HepG2 (cell line): ENCODE results near the gene PRM2. TPM values are rescaled to one million over a fixed set of nuclear protein-coding genes. Genes with fewer than 3 reads are reported as not detected.

Experiments
- AGO1 ChIP-seq: fragments of 200-400 bp; formaldehyde crosslinking; IDR thresholded peaks from 2 replicates; pipeline ENCODE4 v1.6.1; 2017; ENCODE audit warnings: mild to moderate bottlenecking, low read depth, low read length, moderate library complexity; ENCODE audit not compliant: poor library complexity, severe bottlenecking
- CBX1 ChIP-seq: IDR thresholded peaks from one replicate; pipeline ENCODE4 v1.6.1; 2016; ENCODE audit warnings: antibody characterized with exemption, low read depth
- CHD2 ChIP-seq: IDR thresholded peaks from 2 replicates; pipeline ENCODE4 v1.6.1; 2011; ENCODE audit warnings: low read depth, low read length, improper control_type of control experiment
- FLYWCH1 ChIP-seq: sonication (generic); formaldehyde crosslinking; IDR thresholded peaks from 2 replicates; pipeline ENCODE4 v1.8.1; 2023; ENCODE audit warnings: mild to moderate bottlenecking, missing genetic modification reagents
- GTF3A ChIP-seq: sonication (generic); formaldehyde crosslinking; conservative IDR thresholded peaks from 2 replicates; pipeline ENCODE4 v1.4.0; 2020; ENCODE audit warnings: mild to moderate bottlenecking, missing genetic modification reagents
- HNRNPL ChIP-seq: fragments of 200-400 bp; formaldehyde crosslinking; IDR thresholded peaks from 2 replicates; pipeline ENCODE4 v1.6.1; 2017; ENCODE audit warnings: mild to moderate bottlenecking, low read depth, low read length
- KDM3A ChIP-seq: IDR thresholded peaks from 2 replicates; pipeline ENCODE4 v1.6.1; 2018; ENCODE audit warnings: low read depth, missing compliant biosample characterization
- MBNL3 ChIP-seq: fragments of 250-450 bp; sonication (Bioruptor Pico); conservative IDR thresholded peaks from 2 replicates; pipeline ENCODE4 v1.8.0; 2022; ENCODE audit warnings: mild to moderate bottlenecking, inconsistent platforms
- NCOA1 ChIP-seq: sonication (generic); formaldehyde crosslinking; IDR thresholded peaks from 2 replicates; pipeline ENCODE4 v1.9.0; 2021; ENCODE audit warnings: missing genetic modification reagents
- NONO ChIP-seq, 2 experiments: fragments of 450-650 bp in 1 of 2; sonication (generic) in 1 of 2; formaldehyde crosslinking in 1 of 2; IDR thresholded peaks in 1 of 2; conservative IDR thresholded peaks in 1 of 2; 2 replicates each; pipeline versions ENCODE4 v1.6.1 to v1.8.0; 2017 to 2022; ENCODE audit warnings: mild to moderate bottlenecking in 1 of 2, missing genetic modification reagents in 1 of 2, moderate library complexity in 1 of 2
- PAWR ChIP-seq: sonication (generic); formaldehyde crosslinking; IDR thresholded peaks from 2 replicates; pipeline ENCODE4 v1.4.0; 2020; ENCODE audit warnings: missing genetic modification reagents, mild to moderate bottlenecking, borderline replicate concordance
- RBM22 ChIP-seq: fragments of 200-400 bp; formaldehyde crosslinking; optimal IDR thresholded peaks from 2 replicates; pipeline ENCODE3; 2017; ENCODE audit warnings: mild to moderate bottlenecking, low read length, moderate library complexity
- SMC3 ChIP-seq: IDR thresholded peaks from 2 replicates; pipeline ENCODE4 v1.6.1; 2011; ENCODE audit warnings: low read length, improper control_type of control experiment
- ZNF30 ChIP-seq: sonication (generic); formaldehyde crosslinking; IDR thresholded peaks from 2 replicates; pipeline ENCODE4 v1.5.0; 2020; ENCODE audit warnings: mild to moderate bottlenecking, missing genetic modification reagents
- ZNF543 ChIP-seq: sonication (generic); formaldehyde crosslinking; IDR thresholded peaks from 2 replicates; pipeline ENCODE4 v1.4.0; 2020; ENCODE audit warnings: mild to moderate bottlenecking, missing genetic modification reagents
- ZNF577 ChIP-seq: sonication (generic); formaldehyde crosslinking; IDR thresholded peaks from 2 replicates; pipeline ENCODE4 v1.4.0; 2020; ENCODE audit warnings: mild to moderate bottlenecking, low read depth, missing genetic modification reagents, borderline replicate concordance
- ZNF780A ChIP-seq: sonication (generic); formaldehyde crosslinking; IDR thresholded peaks from 2 replicates; pipeline ENCODE4 v1.8.0; 2022; ENCODE audit warnings: mild to moderate bottlenecking, missing genetic modification reagents, moderate library complexity
- ZNF850 ChIP-seq: sonication (generic); formaldehyde crosslinking; conservative IDR thresholded peaks from 2 replicates; pipeline ENCODE4 v1.9.0; 2021; ENCODE audit warnings: mild to moderate bottlenecking, missing genetic modification reagents
- ZNF883 ChIP-seq: sonication (generic); formaldehyde crosslinking; IDR thresholded peaks from 2 replicates; pipeline ENCODE4 v1.5.1; 2020; ENCODE audit warnings: mild to moderate bottlenecking, missing genetic modification reagents; ENCODE audit errors: not compliant biosample characterization
- polyA plus RNA-seq, 8 experiments: library from polyadenylated mRNA; depleted of rRNA in 3 of 8; stranded (reverse) in 7 of 8; unstranded in 1 of 8; fragments of >200 nt; fragmentation: Illumina TruSeq in 4 of 8; extraction: Trizol in 4 of 8; gene quantifications; 2 replicates each; pipeline versions ENCODE4 v1.2.1 to v1.2.3, GENCODE V29; 2011 to 2016; ENCODE audit warnings: low read depth in 4 of 8, missing spikeins in 1 of 8, mixed read lengths in 1 of 8; ENCODE audit not compliant: insufficient read depth in 1 of 8
- total RNA-seq, 5 experiments: library from RNA; depleted of rRNA; stranded (reverse); fragments of >200 nt; fragmentation: Illumina TruSeq; extraction: Trizol; gene quantifications; 2 replicates each; pipeline ENCODE4 v1.2.3, GENCODE V29; 2016; ENCODE audit warnings: low read depth in 1 of 5
- TF ChIP-seq, protein P1 (sequence below): IDR thresholded peaks from 2 replicates; pipeline ENCODE4 v1.6.1; 2012; ENCODE audit warnings: inconsistent platforms
- TF ChIP-seq, protein P2 (sequence below): sonication (generic); formaldehyde crosslinking; IDR thresholded peaks from 2 replicates; pipeline ENCODE4 v1.5.0; 2020; ENCODE audit warnings: missing genetic modification reagents, mild to moderate bottlenecking, borderline replicate concordance
- TF ChIP-seq, protein P3 (sequence below): sonication (generic); formaldehyde crosslinking; IDR thresholded peaks from 2 replicates; pipeline ENCODE4; 2020; ENCODE audit warnings: missing genetic modification reagents, mild to moderate bottlenecking, borderline replicate concordance
- TF ChIP-seq, protein P4 (sequence below): sonication (generic); formaldehyde crosslinking; IDR thresholded peaks from 2 replicates; pipeline ENCODE4 v1.5.0; 2020; ENCODE audit warnings: missing genetic modification reagents
- TF ChIP-seq, protein P5 (sequence below): sonication (generic); formaldehyde crosslinking; IDR thresholded peaks from 2 replicates; pipeline ENCODE4 v1.4.0; 2020; ENCODE audit warnings: missing genetic modification reagents

The PRM2 gene
- total and polyA plus RNA-seq, 2 of the 13 experiments (the other 11 are each of a cell fraction or from before 2014, with no cell fraction given), result 0.54 TPM; not detected in 1

DNA sequence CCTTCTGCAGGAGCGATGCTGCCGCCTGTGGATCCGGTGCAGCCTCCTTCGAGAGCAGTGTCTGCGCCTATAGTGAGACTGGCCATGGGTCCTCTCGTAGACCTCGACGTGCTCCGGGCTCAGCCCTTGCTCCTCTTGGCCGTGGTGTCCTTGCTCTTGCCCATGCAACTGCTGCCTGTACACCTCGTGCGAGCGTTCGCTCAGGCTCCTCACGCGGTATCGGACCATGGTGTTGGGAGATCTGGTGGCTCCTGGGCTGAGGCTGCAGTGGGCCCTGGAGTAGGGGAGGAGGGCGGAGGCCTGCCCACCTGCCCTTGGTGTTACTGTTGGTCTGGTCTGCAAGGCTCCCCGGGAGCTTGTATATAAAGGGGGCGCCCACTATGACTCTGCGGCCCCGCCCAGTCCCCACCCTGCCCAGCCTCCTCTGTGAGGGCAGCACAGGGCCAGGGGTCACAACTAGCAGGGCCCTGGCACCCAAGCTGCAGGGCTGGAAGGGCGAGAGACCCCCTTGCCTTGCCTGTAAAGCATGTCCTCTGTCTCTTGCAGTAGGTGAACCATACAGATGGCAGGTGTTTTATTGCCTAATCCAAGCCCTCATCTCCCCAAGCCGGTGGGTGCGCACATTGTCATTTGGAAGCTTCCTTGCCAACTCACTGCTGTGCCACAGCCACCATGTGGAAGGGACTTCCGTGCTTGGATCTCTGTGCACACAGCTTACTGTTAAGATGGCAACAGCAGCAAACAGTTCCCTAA lies at the start of gene PRM2 (continued):
- TF ChIP-seq, protein P1, sequence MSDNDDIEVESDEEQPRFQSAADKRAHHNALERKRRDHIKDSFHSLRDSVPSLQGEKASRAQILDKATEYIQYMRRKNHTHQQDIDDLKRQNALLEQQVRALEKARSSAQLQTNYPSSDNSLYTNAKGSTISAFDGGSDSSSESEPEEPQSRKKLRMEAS, result no peak
- TF ChIP-seq ZNF780A (CRISPR knock-in tag), result no peak
- peak; percentile 37 for TF ChIP-seq AGO1
- TF ChIP-seq ZNF577 (CRISPR knock-in tag), result no peak
- no peak for TF ChIP-seq GTF3A (CRISPR knock-in tag)
- 0 out of 2 replicates have a peak, but pooled peaks have one; percentile 27 for TF ChIP-seq HNRNPL
- no peak for TF ChIP-seq CBX1
- TF ChIP-seq ZNF883 (CRISPR knock-in tag), result peak; percentile 7
- TF ChIP-seq, protein P2, sequence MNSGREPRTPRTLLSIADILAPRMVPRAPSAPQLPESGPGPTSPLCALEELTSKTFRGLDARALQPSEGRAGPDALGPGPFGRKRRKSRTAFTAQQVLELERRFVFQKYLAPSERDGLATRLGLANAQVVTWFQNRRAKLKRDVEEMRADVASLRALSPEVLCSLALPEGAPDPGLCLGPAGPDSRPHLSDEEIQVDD (CRISPR knock-in tag), result 0 out of 2 replicates have a peak, but pooled peaks have one; percentile 21
- TF ChIP-seq MBNL3 (CRISPR knock-in tag), result no peak
- TF ChIP-seq PAWR (CRISPR knock-in tag), result no peak
- TF ChIP-seq, protein P3, sequence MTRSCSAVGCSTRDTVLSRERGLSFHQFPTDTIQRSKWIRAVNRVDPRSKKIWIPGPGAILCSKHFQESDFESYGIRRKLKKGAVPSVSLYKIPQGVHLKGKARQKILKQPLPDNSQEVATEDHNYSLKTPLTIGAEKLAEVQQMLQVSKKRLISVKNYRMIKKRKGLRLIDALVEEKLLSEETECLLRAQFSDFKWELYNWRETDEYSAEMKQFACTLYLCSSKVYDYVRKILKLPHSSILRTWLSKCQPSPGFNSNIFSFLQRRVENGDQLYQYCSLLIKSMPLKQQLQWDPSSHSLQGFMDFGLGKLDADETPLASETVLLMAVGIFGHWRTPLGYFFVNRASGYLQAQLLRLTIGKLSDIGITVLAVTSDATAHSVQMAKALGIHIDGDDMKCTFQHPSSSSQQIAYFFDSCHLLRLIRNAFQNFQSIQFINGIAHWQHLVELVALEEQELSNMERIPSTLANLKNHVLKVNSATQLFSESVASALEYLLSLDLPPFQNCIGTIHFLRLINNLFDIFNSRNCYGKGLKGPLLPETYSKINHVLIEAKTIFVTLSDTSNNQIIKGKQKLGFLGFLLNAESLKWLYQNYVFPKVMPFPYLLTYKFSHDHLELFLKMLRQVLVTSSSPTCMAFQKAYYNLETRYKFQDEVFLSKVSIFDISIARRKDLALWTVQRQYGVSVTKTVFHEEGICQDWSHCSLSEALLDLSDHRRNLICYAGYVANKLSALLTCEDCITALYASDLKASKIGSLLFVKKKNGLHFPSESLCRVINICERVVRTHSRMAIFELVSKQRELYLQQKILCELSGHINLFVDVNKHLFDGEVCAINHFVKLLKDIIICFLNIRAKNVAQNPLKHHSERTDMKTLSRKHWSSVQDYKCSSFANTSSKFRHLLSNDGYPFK (CRISPR knock-in tag), result no peak
- TF ChIP-seq NONO (IDR thresholded peaks at IDR 0.05), result no peak
- TF ChIP-seq NONO (CRISPR knock-in tag; conservative IDR thresholded peaks at IDR 0.05), result no peak
- TF ChIP-seq, protein P4, sequence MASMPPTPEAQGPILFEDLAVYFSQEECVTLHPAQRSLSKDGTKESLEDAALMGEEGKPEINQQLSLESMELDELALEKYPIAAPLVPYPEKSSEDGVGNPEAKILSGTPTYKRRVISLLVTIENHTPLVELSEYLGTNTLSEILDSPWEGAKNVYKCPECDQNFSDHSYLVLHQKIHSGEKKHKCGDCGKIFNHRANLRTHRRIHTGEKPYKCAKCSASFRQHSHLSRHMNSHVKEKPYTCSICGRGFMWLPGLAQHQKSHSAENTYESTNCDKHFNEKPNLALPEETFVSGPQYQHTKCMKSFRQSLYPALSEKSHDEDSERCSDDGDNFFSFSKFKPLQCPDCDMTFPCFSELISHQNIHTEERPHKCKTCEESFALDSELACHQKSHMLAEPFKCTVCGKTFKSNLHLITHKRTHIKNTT, result no peak
- no peak for TF ChIP-seq KDM3A (CRISPR knock-in tag)
- TF ChIP-seq ZNF30 (CRISPR knock-in tag), result no peak
- TF ChIP-seq CHD2, result no peak
- TF ChIP-seq, protein P5, sequence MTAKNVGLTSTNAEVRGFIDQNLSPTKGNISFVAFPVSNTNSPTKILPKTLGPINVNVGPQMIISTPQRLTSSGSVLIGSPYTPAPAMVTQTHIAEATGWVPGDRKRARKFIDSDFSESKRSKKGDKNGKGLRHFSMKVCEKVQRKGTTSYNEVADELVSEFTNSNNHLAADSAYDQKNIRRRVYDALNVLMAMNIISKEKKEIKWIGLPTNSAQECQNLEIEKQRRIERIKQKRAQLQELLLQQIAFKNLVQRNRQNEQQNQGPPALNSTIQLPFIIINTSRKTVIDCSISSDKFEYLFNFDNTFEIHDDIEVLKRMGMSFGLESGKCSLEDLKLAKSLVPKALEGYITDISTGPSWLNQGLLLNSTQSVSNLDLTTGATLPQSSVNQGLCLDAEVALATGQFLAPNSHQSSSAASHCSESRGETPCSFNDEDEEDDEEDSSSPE (CRISPR knock-in tag), result no peak
- no peak for TF ChIP-seq ZNF543 (CRISPR knock-in tag)
- TF ChIP-seq NCOA1 (CRISPR knock-in tag), result no peak
- no peak; the same call in 1 of the 2 replicates for TF ChIP-seq FLYWCH1 (CRISPR knock-in tag)
- TF ChIP-seq ZNF850, result no peak
- no peak for TF ChIP-seq RBM22
- TF ChIP-seq SMC3, result no peak
